ENCODE results near the gene ERVH48-1.

GRCh38 chr21:42964086-42964485, 38.7 kb upstream of the ERVH48-1 start:
- TF ChIP-seq CTCF (IDR thresholded peaks at IDR 0.05), result no peak
- TF ChIP-seq SIN3A (IDR thresholded peaks at IDR 0.05; ENCODE audit: borderline replicate concordance, insufficient read depth, low read depth, low read length), result no peak
- TF ChIP-seq REST (IDR thresholded peaks at IDR 0.05; ENCODE audit: insufficient read depth in 1 of 2, low read depth in 2 of 2, low read length in 1 of 2), result no peak
